B cell (primary cell): Measurements from ENCODE around the gene SCRN1. TPM values are rescaled to one million over a fixed set of nuclear protein-coding genes. Genes with fewer than 3 reads are reported as not detected.

Experiments
- ATAC-seq: fragments of 200-7000 bp; cut with Tn5 transposase; one replicate; pipeline ENCODE4 v1.10.0; 2021; ENCODE audit warnings: low read depth, mild to moderate bottlenecking, moderate number of reproducible peaks, moderate library complexity
- CTCF ChIA-PET: fragments of 350-600 bp; sonication (Branson Sonifier 250); formaldehyde crosslinking; loops from one replicate; lab custom pipeline; 2021; ENCODE audit warnings: antibody characterized with exemption, inconsistent platforms; lab: Charles Lee
- POLR2A ChIA-PET: fragments of 350-600 bp; sonication (Branson Sonifier 250); formaldehyde crosslinking; loops from one replicate; lab custom pipeline; 2021; ENCODE audit warnings: antibody characterized with exemption; lab: Charles Lee
- DNase-seq: peaks from one replicate; pipeline ENCODE4 v3.0.0; 2013
- H2AFZ ChIP-seq: 2 replicates; pipeline ENCODE4 v1.6.1; 2012; ENCODE audit warnings: mild to moderate bottlenecking, low read depth, low read length; ENCODE audit not compliant: insufficient read depth, poor library complexity, severe bottlenecking
- H3K27ac ChIP-seq, 2 donors: 1 replicate in 1 of 2; 2 replicates in 1 of 2; pipeline ENCODE4 v1.5.1; 2012 to 2013; ENCODE audit warnings: low read length in 2 of 2, mild to moderate bottlenecking in 2 of 2, moderate library complexity in 1 of 2
- H3K27me3 ChIP-seq, 4 experiments: fragments of 200-600 bp in 1 of 4; sonication (generic) in 1 of 4; replicated peaks in 1 of 4; 1 replicate in 2 of 4; 2 replicates in 2 of 4; pipeline versions ENCODE4 v1.6.1 to v1.7.0; 2013 to 2016; ENCODE audit warnings: low read length in 3 of 4, mild to moderate bottlenecking in 2 of 4, mixed read lengths in 1 of 4, moderate library complexity in 1 of 4; ENCODE audit not compliant: insufficient read depth in 4 of 4, control insufficient read depth in 3 of 4; ENCODE audit errors: control extremely low read depth in 1 of 4
- H3K36me3 ChIP-seq, 2 experiments: replicated peaks in 1 of 2; 1 replicate in 1 of 2; 2 replicates in 1 of 2; pipeline versions ENCODE4 v1.6.1 to v1.7.1; 2013; ENCODE audit warnings: low read length in 1 of 2; ENCODE audit not compliant: insufficient read depth in 2 of 2, control insufficient read depth in 1 of 2; ENCODE audit errors: control extremely low read depth in 1 of 2, extremely low read depth in 1 of 2
- H3K4me1 ChIP-seq, 2 donors: fragments of 200-600 bp in 1 of 2; sonication (generic) in 1 of 2; 1 replicate in 1 of 2; 2 replicates in 1 of 2; pipeline versions ENCODE4 v1.5.1 to v1.6.1; 2013 to 2017; ENCODE audit warnings: low read length in 2 of 2; ENCODE audit not compliant: control insufficient read depth in 2 of 2, insufficient read depth in 2 of 2
- H3K4me2 ChIP-seq: replicated peaks from 2 replicates; pipeline ENCODE3; 2012; ENCODE audit warnings: mild to moderate bottlenecking, low read depth, low read length; ENCODE audit not compliant: poor library complexity, severe bottlenecking
- H3K4me3 ChIP-seq, 5 experiments: fragments of 200-600 bp in 1 of 5; sonication (generic) in 1 of 5; 1 replicate in 3 of 5; 2 replicates in 2 of 5; pipeline versions ENCODE4 v1.5.1 to v1.7.0; 2011 to 2016; ENCODE audit warnings: low read length in 4 of 5, mild to moderate bottlenecking in 4 of 5, low read depth in 2 of 5, control low read depth in 1 of 5, moderate library complexity in 1 of 5; ENCODE audit not compliant: insufficient read depth in 1 of 5; ENCODE audit errors: control extremely low read depth in 1 of 5, extremely low read depth in 1 of 5
- H3K79me2 ChIP-seq: fragments of 200-600 bp; sonication (generic); one replicate; pipeline ENCODE4 v1.6.0; 2016; ENCODE audit warnings: low read length; ENCODE audit not compliant: control insufficient read depth, insufficient read depth
- H3K9ac ChIP-seq: fragments of 200-600 bp; sonication (generic); 2 replicates; pipeline ENCODE4 v1.6.1; 2017; ENCODE audit warnings: mild to moderate bottlenecking, low read length, moderate library complexity
- H3K9me3 ChIP-seq, 3 donors: one replicate each; pipeline versions ENCODE4 v1.6.1 to v1.7.1; 2013; ENCODE audit warnings: low read length in 2 of 3; ENCODE audit not compliant: control insufficient read depth in 2 of 3, insufficient read depth in 1 of 3; ENCODE audit errors: control extremely low read depth in 1 of 3
- H4K20me1 ChIP-seq: 2 replicates; pipeline ENCODE4 v1.6.0; 2012; ENCODE audit warnings: mild to moderate bottlenecking, low read length; ENCODE audit not compliant: insufficient read depth, control insufficient read depth, poor library complexity, severe bottlenecking
- H3K27ac Mint-ChIP-seq: one replicate; pipeline ENCODE4 v1.8.0; 2021; ENCODE audit warnings: mixed read lengths
- H3K27me3 Mint-ChIP-seq: one replicate; pipeline ENCODE4 v1.8.0; 2021; ENCODE audit warnings: mixed read lengths
- H3K4me1 Mint-ChIP-seq: one replicate; pipeline ENCODE4 v1.8.0; 2021; ENCODE audit warnings: mixed read lengths
- H3K4me3 Mint-ChIP-seq: one replicate; pipeline ENCODE4 v1.8.0; 2021; ENCODE audit warnings: mixed read lengths
- H3K9me3 Mint-ChIP-seq: one replicate; pipeline ENCODE4 v1.8.0; 2022; ENCODE audit warnings: mixed read lengths; ENCODE audit not compliant: insufficient read depth
- EZH2 ChIP-seq: IDR thresholded peaks from 2 replicates; pipeline ENCODE4 v1.6.1; 2012; ENCODE audit warnings: borderline replicate concordance, low read depth, mild to moderate bottlenecking, moderate library complexity, low read length; ENCODE audit not compliant: insufficient read depth, poor library complexity, severe bottlenecking
- WGBS: methylation state at CpG from one replicate; pipeline ENCODE4 v1.1.5; 2013; ENCODE audit warnings: missing lambda C conversion rate; ENCODE audit not compliant: insufficient coverage; 5-methylcytosine and 5-hydroxymethylcytosine counted together
- intact Hi-C: fragments of 100-400 bp; cut with micrococcal nuclease; formaldehyde crosslinking; loops from one replicate; pipeline ENCODE4 v1.10.0; 2022
- polyA plus RNA-seq: library from polyadenylated mRNA; depleted of rRNA; stranded (reverse); fragments of >200 nt; gene quantifications from 2 replicates; pipeline ENCODE4 v1.2.3, GENCODE V29; 2012
- total RNA-seq, 2 donors: library from RNA; stranded (reverse); fragments of 120-200 nt in 1 of 2; gene quantifications; 1 replicate in 1 of 2; 2 replicates in 1 of 2; pipeline versions ENCODE4 v1.2.3 to v1.2.4, GENCODE V29; 2013 to 2022
- TF ChIP-seq, protein P1 (sequence below): fragments of 200-600 bp; IDR thresholded peaks from one replicate; pipeline ENCODE4 v1.8.0; 2022; ENCODE audit warnings: antibody characterized with exemption, mild to moderate bottlenecking

The SCRN1 gene
- total and polyA plus RNA-seq, 2 donors (not counting 1 experiment from before 2014, with no cell fraction given) = 16.6 to 66.6 TPM

GRCh38 chr7:30019960-30020359 is 30.4 kb upstream of the SCRN1 start:
- Mint-ChIP-seq H3K27me3 (no peaks in the 10 kb centered on the region), H3K9me3 (no peaks in the 10 kb centered on the region), H3K27ac (no peak overlapping the region), H3K4me3 (no peak overlapping the region), H3K4me1 (peaks cover 19% of the 10 kb centered on the region)
- Histone ChIP-seq H3K4me1 (peaks cover under 1 to 5% of the 10 kb centered on the region in 2 donors), H3K36me3 (peaks cover 0 to 5% of the 10 kb centered on the region in 2 experiments), H4K20me1 (no peaks in the 10 kb centered on the region), H2AFZ (no peak overlapping the region), H3K27me3 (no peaks in the 10 kb centered on the region), H3K79me2 (no peaks in the 10 kb centered on the region), H3K4me3 (no peak overlapping the region), H3K27ac (no peak overlapping the region), H3K4me2 (no peak overlapping the region), H3K9ac (no peak overlapping the region), H3K9me3 (no peaks in the 10 kb centered on the region)
- ChIA-PET POLR2A (no interaction called here), CTCF (interaction anchor here (1.1 to 1.2 kb wide), 2 partner anchors 42 to 55 kb away, joined by 3 to 5 read pairs; no protein-coding TSS in a partner anchor)
- ATAC-seq (no peak), DNase-seq (no peak)
- intact Hi-C loops = loop anchor here (10.0 kb wide), 1 partner anchor 455 kb away; the partner anchor contains the start of gene NOD1
- no CpG with 5 or more reads among the region's 1 CpG for WGBS
- no peak for TF ChIP-seq EZH2
- TF ChIP-seq, protein P1, sequence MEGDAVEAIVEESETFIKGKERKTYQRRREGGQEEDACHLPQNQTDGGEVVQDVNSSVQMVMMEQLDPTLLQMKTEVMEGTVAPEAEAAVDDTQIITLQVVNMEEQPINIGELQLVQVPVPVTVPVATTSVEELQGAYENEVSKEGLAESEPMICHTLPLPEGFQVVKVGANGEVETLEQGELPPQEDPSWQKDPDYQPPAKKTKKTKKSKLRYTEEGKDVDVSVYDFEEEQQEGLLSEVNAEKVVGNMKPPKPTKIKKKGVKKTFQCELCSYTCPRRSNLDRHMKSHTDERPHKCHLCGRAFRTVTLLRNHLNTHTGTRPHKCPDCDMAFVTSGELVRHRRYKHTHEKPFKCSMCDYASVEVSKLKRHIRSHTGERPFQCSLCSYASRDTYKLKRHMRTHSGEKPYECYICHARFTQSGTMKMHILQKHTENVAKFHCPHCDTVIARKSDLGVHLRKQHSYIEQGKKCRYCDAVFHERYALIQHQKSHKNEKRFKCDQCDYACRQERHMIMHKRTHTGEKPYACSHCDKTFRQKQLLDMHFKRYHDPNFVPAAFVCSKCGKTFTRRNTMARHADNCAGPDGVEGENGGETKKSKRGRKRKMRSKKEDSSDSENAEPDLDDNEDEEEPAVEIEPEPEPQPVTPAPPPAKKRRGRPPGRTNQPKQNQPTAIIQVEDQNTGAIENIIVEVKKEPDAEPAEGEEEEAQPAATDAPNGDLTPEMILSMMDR = no peak

GRCh38 chr7:30019387-30019786 is 29.8 kb upstream of the SCRN1 start:
- Mint-ChIP-seq H3K4me3 (no peak overlapping the region), H3K27me3 (no peaks in the 10 kb centered on the region), H3K9me3 (no peaks in the 10 kb centered on the region), H3K4me1 (peaks cover 16% of the 10 kb centered on the region), H3K27ac (no peak overlapping the region)
- Histone ChIP-seq H3K36me3 (peaks cover 0 to 5% of the 10 kb centered on the region in 2 experiments), H3K79me2 (no peaks in the 10 kb centered on the region), H3K4me2 (no peak overlapping the region), H3K27ac (no peak overlapping the region), H3K9me3 (no peaks in the 10 kb centered on the region), H3K9ac (no peak overlapping the region), H3K4me1 (peaks cover 0 to 5% of the 10 kb centered on the region in 2 donors), H3K27me3 (no peaks in the 10 kb centered on the region), H4K20me1 (no peaks in the 10 kb centered on the region), H2AFZ (no peak overlapping the region), H3K4me3 (no peak overlapping the region)
- WGBS = no CpG with 5 or more reads among the region's 1 CpG
- ChIA-PET CTCF (interaction anchor here (1.1 to 1.2 kb wide), 2 partner anchors 42 to 55 kb away, joined by 3 to 5 read pairs; no protein-coding TSS in a partner anchor), POLR2A (no interaction called here)
- DNase-seq (no peak), ATAC-seq (no peak)
- TF ChIP-seq, protein P1 = no peak
- TF ChIP-seq EZH2 = no peak
- intact Hi-C loops = no loop called here
